Subcutaneous adipose tissue (tissue), 4 donors: ENCODE measurements around the gene PRMT2. TPM values are rescaled to one million over a fixed set of nuclear protein-coding genes. Genes with fewer than 3 reads are reported as not detected.

ENCODE experiments used
- CTCF ChIP-seq: fragments of 450-650 bp; IDR thresholded peaks from one replicate; pipeline ENCODE4 v1.5.1; 2016; ENCODE audit warnings: low read depth, mild to moderate bottlenecking, control low read depth, antibody characterized with exemption, moderate library complexity
- total RNA-seq, 4 donors: library from RNA; depleted of rRNA; stranded (reverse); fragments of >200 nt; gene quantifications; one replicate each; pipeline ENCODE4 v1.1.0, GENCODE V29; 2016

PRMT2 gene
- total RNA-seq, 4 donors from 2014 or later: 68.0 to 136 (median 96.6) TPM

- TF ChIP-seq CTCF: no peak
Measured at GRCh38 chr21:46600978-46601377, 34.5 kb upstream of the PRMT2 start.

- no peak for TF ChIP-seq CTCF
Measured at GRCh38 chr21:46603228-46603627, 32.2 kb upstream of the PRMT2 start.

- no peak for TF ChIP-seq CTCF
Measured at GRCh38 chr21:46604329-46604974, 31.0 kb upstream of the PRMT2 start.

- no peak for TF ChIP-seq CTCF
Measured at GRCh38 chr21:46604975-46605766, 30.3 kb upstream of the PRMT2 start, which contains the start of gene S100B. TSS of gene S100B (minus strand) at chr21:46605082. CDS start at chr21:46602415, 2,667 bp downstream.

GRCh38 chr21:46605767-46606426, 29.6 kb upstream of the PRMT2 start:
- no peak for TF ChIP-seq CTCF

- TF ChIP-seq CTCF: no peak
Measured at GRCh38 chr21:46606427-46606813, 29.1 kb upstream of the PRMT2 start.

GRCh38 chr21:46607636-46608035, 27.8 kb upstream of the PRMT2 start:
- TF ChIP-seq CTCF: no peak
